HT-29 (cell line): ENCODE results near the gene RNF34. TPM values are rescaled to one million over a fixed set of nuclear protein-coding genes. Genes with fewer than 3 reads are reported as not detected.
A peak's percentile ranks its signal among the peaks of the same experiment; 100 is the strongest.

Source experiments
- DNase-seq: peaks from one replicate; pipeline ENCODE4 v3.0.0-alpha.2; 2015; ENCODE audit warnings: low spot score
- total RNA-seq: library from RNA; depleted of rRNA; stranded (reverse); fragments of >200 nt; shearing (Covaris generic); gene quantifications from 2 replicates; pipeline ENCODE4 v1.2.3, GENCODE V29; 2014

RNF34 gene
- total RNA-seq, 1 experiment from 2014 or later, result 97.2 TPM

DNA sequence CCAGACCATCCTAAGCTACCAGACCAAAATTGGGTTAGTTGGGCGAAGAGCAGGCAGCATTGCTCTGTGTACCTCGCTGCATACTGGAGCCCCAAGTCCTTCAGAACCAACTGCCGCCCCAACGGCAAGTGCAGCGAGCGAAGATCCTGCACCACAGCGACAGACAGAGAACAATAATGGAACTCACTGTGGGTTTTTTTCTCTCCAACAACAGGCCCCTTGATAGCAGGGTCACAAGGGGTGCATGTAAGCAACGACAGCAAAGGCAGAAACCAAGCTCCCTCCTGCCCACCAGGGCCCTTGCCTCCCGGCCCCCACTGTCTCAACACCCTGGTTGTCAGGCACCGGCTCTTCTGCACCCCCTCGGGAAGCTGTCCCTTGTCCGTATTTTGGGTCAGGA, 39.0 kb downstream of the RNF34 start:
- DNase-seq, result no peak

DNA sequence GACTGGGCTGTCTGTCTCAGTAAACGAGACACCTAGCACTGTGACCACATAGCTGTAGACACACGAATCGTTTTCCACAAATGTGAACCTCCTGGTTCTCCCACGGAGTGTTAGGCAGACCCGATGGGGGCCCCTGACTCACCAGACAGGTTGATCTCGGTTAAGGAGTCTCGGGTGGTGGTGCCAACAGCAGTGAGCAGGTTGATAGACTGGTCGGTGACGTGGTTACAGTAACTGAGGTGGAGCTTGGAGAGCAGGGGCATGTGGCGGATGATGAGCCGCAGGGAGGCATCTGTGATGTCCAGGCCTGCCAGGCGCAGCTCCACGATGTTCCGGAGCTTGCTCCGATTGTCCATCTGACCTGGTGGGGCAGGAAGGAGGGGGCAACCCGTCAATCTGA, 39.8 kb downstream of the RNF34 start:
- DNase-seq, result no peak

DNA sequence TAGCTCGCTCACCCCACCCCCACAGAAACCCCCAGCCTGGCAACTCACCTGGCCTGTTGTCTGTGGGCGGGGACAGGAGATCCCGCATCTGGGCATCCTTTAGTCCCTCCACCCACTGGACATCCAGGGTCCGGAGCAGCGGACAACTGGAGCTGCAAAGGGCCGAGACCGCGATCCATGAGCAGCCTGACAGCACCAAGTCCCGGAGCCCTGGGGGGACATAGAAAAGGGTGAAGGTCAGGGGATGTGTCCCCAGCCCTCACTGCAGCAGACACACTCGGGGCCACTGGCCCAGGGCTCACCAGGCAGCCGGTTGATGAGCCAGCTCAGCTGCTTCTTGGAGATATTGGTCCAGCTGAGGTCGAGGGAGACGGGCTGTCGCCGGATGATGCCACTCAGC, 40.9 kb downstream of the RNF34 start:
- no peak for DNase-seq

DNA sequence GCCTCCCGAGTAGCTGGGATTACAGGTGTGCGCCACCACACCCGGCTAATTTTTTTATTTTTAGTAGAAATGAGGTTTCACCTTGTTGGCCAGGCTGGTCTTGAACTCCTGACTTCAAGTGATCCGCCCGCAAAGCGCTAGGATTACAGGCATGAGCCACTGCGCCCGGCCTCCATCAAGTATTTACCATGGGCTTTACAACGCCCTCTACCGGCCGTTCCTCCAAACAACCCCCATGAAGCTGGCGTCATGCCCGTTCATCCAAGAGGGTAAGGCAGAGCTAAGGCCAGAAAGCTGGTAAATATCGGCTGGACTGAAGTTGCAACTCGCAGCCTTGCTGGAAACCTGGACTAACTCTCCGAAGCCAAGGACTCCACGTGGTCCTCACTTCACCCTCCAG, 41.6 kb downstream of the RNF34 start:
- peak; percentile 18 for DNase-seq

DNA sequence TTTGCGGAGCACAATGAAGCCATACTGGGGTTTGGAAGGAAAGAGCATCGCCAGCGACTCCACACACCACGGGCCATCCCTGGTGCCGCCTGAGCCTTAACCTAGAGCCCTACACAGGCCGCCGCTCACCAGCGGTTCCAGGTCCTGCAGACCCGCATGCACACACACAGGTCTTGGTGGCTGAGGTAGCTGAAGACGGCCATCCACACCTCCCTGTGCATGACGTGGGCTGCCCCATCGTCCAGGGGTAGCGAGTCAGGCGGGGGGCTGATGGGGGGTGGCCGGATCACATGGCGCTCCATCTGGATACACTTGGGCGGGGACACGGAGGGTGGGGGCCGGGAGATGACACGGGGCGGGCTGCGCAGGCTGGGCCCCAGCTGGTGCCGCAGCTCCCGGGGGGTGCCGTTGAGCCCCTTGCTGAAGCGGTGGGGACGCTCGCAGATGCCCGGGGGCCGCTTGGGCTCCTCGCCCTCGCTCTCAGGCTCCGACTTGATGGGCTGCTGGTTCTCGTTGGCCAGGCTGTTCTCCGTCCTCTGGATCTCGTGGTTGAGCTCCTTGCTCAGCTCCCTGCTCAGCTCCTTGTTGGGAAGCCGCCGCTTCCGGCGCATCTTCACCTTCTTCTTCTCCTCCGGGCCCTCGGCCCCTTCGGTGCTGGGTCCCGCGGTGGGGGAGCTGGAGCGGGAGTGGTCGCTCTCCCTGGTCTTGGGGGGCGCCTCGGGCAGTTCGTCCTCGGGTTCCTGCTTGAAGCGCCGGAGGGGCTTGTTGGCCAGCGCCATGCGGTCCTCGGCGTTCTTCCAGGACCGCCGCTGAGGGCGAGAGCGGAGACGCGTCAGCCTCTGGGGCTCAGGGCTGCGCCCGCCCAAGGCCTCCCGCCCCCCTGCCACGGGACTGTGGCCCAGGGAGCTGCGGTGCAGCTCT, 42.4 kb downstream of the RNF34 start:
- DNase-seq, result no peak

DNA sequence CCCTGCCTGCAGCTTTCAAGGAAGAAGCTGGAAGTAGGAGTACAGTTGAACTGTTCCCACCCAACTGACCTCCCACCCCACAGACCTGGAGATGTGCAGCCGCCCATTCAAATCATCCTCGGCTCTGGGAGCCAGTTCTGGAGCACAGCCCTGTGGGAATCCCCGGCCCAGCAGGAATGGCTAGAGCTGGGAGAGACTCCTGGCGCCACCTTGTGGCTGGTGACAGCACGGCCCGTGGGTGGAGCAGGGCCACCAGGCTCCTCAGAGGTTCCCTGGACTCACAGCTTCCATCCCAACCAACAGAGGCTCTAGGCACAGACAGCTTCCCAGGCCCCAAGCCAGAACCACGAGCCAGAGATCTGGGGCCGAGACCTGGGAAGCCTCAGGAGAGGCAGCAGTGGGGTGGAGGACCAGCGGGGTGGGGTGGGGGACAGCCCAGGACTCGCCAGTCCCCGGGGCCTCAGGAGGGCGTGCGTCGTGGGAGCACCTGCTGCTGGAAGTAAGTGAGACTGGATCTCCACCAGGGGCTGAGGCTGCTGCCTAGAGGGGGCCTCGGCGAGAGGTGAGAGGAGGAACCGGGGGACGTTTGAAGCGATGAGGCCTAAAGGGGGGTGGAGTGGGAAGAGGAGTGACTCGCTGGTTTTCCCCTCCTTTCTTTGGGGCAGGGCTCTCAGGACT, 43.4 kb downstream of the RNF34 start:
- peak; percentile 91 for DNase-seq

DNA sequence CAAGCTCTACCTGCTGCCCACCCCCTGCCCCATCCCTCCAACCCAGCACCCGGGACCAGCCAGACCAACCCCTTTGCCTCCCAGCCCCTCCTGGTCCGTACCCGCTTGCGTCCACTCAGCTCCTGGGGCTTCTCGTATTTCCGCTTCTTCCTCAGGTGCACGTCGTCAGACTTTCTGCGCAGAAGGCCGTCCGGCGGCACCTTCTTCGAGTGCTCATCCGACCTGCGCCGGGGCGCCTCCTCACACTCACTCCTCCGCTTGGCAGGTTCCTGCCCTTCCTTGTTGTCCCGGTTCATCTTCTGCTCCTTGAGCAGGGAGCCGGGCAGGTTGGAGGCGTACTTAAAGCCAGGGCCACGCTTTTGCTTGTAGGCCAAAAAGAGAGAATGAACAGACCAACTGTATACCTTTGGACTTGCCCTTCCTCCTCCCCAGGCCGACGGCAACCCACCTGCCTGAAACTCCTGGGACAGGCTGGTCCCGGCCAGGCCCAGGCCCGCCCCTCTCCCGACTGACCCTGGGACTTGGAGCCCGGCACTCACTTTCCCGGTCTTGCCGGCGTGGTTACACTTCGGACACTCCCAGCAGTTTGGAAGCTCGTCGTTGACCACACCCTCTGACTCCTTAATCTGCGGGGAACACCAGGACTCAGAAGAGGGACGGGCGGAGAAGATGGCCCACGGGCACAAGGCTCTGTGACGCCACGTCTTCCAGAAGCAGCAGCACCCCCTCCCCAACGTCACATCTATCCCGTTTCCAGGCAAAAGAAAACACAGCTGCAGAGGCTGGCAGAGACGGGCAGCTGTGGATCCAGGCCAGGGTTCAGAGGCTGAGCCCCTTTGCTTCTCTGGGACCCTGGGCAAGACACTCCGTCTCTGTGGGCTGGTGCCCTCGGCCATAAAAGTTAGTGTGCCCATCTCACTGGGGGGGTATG, 44.3 kb downstream of the RNF34 start:
- DNase-seq, result no peak

DNA sequence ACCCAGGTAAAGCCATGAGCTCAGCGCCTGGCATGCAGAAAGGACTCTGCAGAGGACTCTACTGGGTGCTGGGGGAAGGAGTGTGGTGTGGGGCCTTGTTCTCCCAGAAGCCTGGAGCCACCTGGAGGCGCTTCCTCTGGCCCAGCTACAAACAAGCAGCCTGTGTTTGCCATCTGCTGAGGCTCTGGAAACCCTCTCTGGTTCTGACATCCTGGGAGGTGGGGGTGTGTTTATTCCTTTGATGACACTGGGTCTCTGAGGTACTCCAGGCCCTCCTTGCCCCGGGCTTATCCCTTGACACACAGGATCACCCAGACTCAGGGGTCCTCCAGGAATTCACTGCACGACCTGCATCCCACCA, 44.9 kb downstream of the RNF34 start:
- DNase-seq, result no peak

DNA sequence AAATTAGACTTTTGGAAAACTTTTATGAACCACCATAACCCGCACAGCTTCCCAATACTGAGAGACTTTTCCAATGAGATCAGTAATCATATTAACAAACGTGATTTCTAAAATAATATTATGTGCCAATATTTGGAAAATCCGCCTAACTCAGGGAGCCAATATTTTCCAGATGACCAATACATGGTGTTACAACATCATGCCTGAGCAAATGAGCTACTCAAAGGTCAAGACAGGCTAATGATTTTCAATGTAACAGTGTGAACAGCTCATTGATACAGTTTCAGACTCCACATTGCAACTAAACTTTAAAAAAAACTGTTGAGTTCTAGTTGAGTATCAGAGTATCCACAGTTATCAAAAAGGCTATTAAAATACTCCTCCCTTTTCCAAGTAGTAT, 46.8 kb downstream of the RNF34 start:
- no peak for DNase-seq

DNA sequence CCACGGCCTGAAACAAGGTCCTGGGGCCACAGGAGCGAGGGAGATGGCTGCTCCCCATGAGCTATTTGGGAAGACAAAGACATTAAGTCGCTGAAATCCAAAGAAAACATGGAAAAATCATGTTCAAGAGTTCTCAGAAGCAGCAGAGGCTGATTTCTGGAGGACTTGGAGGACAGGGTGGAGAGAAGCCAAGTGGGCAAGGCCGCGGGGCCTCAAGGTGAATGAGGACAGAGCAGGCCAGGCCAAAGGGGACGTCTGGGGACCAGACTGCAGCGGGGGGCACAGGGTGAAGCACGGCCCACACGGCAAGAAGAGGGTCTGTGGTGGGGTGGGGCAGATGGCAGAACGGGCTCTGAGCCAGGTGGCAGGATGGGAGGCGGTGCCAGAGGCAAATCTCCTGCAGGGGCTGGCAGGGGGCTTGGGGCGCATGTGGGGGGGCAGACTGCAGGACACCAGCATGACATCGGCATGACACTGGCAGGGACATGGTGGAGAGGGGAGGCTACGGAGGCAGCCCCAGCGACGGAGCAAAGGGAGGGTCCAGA, 48.9 kb downstream of the RNF34 start:
- DNase-seq, result no peak

DNA sequence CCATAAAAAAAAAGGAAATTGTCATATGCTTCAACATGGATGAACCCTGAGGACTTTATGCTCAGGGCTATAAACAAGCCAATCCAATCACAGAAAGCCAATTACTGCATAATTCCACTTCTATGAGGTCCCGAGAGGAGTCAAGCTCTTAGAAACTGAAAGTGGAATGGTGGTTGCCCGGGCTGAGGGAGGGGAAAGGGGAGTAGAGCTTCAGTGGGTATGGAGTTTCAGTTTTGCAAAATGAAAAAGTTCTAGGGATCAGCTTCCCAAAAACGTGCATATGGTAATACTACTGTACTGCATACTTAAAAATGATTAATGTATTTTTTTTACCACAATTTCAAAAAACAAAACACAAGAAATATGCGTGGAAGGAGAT, 52.0 kb downstream of the RNF34 start:
- DNase-seq, result no peak

DNA sequence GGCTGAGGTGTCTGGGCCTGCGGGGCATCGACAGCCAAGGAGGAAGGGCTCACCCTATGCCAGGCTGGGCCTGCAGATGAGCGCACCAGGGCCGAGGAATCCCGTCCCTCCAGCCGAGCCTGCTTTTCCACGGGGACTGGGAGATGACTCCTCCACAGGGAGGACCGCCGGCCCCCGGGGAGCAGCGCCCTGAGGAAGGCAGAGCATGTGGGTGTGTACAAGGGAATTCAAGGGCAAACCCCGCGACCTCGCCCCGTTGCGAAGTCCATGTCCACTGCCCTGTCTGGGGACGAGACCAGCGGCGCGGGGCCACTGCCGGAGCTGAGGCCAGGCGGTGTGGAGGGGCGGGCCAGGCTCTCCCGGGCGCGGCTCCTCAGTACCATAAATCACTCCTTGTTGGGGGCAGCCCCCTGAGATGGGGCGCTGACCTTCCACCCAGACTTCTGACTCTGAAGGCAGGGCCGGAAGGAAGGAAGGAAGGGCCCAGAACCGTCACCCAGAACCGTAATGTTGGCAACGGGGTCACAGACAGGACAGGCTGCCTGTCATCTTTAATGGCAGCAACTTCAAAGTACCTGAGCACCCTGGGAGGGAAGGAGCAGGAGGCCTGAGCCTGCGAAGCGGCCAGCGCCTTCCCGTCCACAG, 52.5 kb downstream of the RNF34 start:
- DNase-seq, result peak; percentile 56

DNA sequence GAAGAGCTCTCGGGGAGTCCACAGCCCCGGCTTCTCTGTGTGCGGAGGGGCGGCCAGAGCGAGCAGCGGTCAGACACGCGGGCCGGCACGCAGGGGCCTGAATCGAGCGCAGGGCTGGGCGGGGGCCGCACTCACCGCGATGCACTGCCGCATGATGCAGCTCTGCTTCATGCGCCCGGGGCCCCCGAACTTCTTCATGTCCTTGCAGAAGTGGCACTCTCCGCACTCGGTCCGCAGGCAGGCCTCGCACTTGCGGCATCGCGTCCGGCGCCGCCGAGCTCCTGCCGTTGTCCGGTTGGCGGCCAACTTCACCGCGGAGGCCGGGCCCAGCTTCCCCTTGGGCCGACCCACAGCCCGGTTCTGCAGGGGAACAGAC, 53.1 kb downstream of the RNF34 start:
- no peak for DNase-seq

DNA sequence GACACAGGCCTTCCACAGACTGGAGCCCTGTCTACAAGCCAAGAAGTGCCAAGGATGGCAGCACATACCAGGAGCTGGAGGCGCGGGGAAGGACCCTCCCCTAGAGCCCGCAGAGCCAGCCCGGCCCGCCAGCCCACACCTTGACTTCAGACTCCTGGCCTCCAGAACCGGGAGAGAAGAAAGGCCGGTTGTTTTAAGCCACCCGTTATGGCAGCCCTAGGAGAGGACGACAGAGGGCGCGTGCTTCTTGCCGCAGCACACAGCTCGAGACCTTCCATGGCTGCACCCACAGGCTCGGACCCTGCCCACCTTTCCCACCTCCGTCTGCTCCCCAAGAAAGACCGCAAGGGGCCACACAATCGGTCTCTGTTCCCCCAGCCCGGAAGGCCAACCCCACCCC, 53.7 kb downstream of the RNF34 start:
- DNase-seq, result no peak

DNA sequence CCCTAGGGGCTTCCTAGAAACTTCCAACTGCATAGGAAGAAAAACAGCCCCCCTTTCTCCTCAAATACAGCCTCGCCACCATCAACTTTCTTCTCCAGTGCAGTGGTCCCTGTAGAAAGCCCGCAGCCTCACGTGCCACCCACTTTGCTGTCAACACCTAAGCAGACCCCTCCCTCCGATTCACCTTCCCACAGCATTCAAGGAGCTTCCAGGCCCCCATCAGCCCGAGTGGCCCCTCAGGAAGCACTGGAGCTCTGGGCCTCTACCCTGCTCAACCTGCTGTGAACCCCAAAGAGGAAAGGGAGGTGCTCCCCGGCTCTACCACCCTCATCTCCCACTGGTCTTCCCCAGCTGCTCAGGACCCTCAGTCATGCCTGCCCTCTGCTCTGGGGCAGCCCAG, 55.0 kb downstream of the RNF34 start:
- no peak for DNase-seq

DNA sequence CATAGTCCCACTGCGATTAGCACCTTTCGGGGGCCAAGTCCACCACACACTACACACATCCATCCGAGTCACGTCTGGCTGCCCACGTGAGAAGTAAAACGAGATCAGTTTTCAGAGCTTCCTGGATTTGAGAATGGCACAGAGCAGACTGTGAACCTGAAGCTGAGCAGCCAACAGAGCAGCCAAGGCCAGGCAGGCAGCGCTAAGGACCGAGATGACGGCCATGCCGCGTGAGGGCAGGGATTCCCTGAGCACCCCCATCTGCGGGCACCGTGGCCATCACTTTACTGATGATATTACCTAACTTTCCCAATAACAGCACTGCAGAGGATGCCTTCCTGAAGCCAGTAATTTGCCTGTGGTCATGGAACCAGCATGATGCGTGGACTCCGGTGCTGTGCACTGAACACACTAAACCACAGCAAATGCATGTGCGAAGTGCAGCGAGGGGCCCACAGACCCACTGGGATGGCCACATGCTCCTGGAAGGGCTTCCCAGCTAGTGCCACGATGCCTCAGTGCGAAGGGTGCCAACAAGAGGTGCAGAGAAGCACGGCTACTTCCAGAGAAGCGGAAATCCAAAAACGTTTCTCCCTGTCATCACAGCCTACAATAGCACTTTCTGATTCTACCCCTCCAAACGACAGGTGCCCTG, 56.0 kb downstream of the RNF34 start:
- no peak for DNase-seq

DNA sequence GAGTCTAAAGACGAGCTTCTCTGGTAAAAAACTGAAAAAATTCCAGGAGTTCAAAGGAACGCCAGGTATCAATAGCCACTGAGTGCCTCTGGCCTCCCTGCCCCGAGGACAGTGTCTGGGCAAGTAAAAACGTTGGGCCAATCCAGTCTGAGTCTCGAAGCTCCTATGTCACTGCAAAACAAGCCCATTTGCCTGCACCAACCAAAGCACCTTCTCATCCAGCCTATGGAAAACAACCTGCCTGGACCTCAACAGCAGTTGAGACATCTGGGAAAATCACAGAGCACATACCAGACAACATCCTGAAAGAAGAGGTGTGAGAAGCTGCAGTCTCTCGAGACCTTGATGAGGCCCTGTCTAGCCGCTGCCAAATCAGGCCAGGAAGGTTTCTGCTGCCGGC, 56.6 kb downstream of the RNF34 start:
- no peak for DNase-seq

DNA sequence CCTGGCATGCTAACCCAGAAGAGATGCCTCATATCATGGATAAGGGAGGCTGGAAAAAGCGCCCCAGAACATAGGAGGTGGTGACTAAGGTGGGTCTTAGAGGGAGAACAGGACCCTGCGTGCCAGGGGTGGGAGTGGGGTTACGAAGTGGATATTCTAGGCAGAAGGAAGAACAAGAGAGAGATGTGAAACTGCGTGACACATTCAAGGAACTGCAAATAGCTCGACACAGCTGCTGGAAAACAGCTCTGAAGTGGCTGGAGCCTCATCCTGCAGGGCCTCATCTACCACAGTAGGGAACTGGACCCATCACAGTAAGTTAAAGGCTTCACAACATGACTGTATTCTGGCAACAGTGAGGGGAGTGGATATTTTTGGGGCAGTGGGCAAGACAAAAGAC, 61.1 kb downstream of the RNF34 start:
- DNase-seq, result no peak

DNA sequence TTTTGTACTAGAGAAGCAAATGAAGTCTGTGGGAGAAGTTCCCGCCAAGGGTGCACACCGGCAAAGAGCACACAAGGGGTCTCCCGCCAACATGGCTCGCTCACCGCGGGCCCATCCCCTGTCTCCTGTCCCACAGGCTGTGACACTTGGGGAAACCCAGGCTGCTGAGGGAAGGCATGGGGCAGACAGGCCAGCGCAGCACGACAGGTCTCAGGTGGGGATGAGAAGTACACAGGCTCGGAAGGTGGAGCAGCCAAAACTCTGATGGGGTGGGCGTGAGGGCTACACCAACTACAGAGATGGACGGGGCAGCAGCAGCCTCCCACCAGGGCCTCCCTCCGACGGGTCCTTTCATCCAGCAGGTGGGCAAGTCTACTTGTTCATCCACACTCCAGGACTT, 64.4 kb downstream of the RNF34 start:
- no peak for DNase-seq

DNA sequence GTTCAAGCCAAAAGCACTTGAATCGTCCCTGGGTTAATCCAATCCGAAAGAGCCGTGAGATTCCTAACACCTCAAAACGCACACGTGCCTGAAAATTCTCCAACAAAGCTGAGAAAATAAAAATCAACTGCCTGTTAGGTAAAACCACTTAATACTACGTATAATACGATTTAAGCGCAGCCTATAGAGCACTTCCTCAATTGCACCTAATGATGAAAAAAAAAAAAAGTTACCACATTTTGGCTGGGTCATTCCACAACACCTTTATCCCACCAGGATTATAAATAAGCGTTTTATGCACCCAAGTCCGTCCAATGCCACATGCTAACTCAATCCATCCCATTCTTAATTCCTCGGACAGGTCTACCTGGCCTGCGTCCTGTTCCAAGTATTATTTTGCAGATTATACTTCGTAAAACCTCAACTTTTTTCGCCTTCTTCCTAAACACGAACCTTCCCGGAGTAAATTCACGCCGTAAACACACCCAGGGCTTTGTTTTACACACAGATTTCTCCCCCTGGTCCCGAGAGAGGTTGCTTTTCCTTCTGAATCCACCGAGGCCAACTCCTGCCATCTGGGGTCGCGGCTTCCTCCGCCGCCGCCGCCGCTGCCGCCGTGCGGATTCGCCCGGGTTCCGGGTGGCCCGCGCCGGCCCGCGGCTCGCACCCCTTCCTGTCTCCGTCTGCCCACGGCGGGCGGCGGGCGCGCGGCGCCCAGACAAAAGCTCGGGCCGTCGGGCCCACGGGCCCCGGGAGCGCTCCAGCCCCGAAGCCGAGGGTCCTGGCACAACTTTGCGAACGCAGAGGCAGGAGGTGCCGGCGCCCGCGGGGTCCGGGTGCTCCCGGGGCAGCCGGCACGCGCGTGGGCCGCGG, 66.2 kb downstream of the RNF34 start:
- DNase-seq, result peak; percentile 43
